Non-pigmented ciliary epithelial cell (primary cell): ENCODE measurements around the gene SLC25A22.
A peak's percentile ranks its signal among the peaks of the same experiment; 100 is the strongest.

ENCODE experiments used
- DNase-seq: peaks from one replicate; pipeline ENCODE4 v3.0.0-alpha.2; 2010; ENCODE audit warnings: low read depth

The SLC25A22 gene

GRCh38 chr11:803467-803742 is 5.3 kb upstream of the SLC25A22 start:
- no peak for DNase-seq

DNA sequence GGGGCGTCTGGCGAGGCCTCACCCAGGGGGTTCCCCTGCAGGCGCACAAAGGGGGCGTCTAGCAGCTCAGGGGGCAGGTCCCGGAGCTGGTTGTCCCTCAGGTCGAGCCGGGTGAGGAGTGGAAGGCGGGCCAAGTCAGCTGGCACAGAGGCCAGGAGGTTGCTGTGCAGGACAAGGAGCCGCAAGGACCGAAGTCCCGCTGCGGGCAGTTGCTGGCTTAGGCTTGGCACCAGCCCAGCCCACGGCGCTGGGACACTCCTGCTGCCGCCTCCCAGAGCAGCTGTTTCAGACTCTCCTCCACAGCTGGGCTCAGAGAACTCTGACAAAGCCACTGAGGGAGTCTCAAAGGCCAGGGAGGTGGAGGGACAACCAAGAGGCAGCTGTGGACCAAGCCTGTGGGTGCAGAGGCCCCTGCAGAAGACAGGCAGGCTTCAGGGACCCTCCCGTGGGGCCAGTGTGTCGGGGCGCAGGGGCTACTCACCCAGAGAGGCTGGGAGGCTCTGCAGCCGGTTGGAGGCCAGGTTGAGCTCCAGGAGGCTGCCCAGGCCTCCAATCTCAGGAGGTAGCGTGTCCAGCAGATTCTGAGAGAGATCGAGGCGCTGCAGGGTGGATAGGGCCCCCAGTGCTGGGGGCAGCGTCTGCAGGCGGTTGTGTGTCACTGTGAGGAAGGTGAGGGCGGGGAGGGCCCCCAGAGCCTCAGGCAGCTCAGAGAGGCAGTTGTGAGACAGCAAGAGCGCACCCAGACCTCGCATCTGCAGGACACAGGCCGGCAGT is 4.8 kb upstream of the SLC25A22 start:
- DNase-seq, result no peak

- no peak for DNase-seq
These were observed 4.0 kb upstream of the SLC25A22 start for GRCh38 chr11:802018-802617.

DNA sequence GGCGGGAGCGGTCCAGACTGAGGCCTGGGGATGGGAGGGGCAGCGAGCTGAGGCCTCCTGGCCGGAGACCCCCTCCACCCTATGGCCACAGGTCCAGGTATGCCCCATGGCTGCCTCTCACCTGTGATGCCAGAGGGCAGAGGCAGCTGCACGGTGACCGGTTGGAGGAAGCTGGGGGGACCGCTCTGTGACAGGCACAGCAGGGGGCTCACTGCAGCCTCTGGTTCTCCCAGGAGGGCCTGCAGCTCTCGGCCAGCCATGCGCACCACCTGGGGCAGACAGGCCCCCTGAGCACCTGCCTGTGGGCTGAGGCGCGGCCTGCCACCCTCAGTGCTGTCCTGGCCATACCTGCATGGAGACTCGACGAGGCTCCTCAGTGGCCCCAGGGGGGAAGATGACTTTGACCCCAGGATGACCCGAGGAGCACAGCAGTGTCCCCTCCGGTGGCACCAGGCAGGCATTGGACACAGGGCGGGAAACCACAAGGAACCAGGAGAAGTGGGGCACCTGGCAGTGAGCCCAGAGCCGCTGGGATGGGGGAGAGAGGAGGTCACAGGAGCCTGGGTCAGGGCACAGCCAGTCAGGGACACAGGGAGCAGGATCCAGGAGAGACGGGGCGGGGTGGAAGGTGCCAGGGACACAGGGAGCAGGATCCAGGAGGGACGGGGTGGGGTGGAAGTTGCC is 3.2 kb upstream of the SLC25A22 start:
- no peak for DNase-seq

DNA sequence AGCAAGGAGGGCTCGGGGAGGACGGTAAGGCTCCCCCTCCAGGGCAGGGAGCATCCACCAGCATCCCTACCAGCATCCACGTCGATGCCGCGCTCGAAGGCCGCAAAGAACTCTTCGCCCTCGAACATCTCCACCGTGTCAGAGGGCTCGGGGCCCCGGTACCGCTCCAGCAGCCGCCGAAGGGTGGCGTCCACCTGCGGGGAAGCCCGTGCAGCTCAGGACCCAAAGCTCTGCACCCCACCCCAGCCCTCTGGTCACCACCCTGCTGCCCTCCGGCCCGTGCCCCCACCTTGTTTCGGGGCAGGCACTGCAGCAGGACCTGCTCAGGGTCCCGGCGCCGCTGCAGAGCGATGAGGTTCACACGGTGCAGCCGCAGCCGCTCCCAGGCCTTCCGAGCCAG is 2.4 kb upstream of the SLC25A22 start:
- DNase-seq, result no peak

GRCh38 chr11:799641-800316 is 1.7 kb upstream of the SLC25A22 start:
- DNase-seq, result no peak

DNA sequence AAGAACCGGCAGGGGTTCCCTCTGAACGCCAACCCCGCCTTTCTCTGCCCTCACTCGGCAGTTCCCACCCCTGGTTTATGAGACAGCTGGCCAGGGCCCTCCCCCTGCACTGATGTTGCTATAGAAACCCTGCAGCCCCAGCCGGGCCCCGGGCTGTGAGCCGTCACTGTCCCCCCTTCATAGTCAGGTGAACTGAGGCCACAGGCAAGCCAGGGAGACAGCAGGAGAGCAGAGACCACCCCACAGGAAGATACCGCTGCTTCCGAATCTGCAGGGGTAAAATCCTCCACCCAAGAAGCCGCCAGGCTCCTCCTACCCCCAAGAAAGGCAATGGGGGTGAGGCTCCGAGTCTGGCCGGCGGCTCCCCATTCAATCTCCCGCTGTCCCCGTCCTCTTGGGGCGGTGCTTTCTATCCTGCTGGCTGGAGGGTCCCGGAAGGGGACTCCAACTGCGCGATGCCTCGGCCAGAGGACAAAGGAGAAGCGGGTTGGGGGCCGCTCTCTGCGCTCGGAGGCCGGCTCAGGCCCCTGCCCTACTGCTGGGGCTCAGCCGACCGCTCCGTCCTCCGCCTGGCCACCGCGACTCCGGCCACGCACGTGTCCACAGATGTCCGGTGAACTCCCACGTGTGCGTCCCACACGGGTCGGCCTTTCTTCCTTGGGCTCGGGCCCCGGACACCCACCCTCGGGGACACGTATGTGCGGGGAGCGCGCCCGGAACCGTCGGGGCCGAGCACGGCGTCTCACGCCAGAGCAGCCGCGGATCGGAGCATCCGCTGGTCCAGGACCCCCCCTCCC is 587 bp downstream of the SLC25A22 start:
- DNase-seq, result peak; percentile 53

GRCh38 chr11:796565-797295 is 1.4 kb downstream of the SLC25A22 start:
- DNase-seq, result no peak

GRCh38 chr11:795634-796564 is 2.2 kb downstream of the SLC25A22 start:
- DNase-seq, result no peak

GRCh38 chr11:794766-795633 is 3.1 kb downstream of the SLC25A22 start:
- no peak for DNase-seq

- no peak for DNase-seq
These were observed 3.9 kb downstream of the SLC25A22 start for GRCh38 chr11:794013-794765.

DNA sequence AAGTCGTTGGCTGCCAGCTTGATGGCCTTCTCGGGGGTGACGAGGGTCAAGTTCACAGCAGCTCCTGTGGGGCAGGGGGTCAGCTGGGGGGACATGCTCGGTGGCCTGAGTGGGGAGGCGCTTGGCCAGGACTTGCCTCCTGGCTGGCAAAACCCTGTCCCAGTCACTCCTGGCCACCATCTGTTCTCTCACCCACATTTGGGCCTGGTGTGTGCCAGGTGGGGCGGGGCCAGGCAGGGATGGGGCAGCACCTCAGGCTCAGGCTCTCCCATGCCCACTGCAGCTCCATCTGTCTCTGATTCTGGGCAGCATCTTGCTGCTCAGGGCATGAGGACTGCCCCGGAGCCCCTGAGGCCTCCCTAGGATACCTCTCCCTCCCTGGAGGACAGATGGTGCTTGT is 4.5 kb downstream of the SLC25A22 start:
- DNase-seq, result no peak

DNA sequence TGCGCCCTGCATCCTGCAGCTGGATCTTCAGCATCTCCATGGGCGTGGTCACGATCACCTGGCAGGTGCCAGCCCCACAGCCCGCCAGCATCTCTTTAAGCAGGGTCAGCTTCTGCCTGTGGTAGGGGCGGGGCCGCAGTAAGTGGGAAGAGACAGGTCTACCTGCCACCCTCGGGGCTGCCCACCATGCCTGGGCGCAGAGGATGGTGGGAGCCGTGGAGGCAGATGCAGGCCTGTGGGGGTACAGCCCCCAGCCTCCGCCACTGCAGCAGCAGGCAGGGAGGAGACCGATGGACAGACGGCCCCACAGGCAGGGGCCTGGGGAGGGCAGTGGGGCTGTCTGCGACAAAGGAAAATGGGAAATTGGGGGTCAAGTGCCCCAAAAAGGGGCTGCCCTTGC is 5.2 kb downstream of the SLC25A22 start:
- no peak for DNase-seq

DNA sequence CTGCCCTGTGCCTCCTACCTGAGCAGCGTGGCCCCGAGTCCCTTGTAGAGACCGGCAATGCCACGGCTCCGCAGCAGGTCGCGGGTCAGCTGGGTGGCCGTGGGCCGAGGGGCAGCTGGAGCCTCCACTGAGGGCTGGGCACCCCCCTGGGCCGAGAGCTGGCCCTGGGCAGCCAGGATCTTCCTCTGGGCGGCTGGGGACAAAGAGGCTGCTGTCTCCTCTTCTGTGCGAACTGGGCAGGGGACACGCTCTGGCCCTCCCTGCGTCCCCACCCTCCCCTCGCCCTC is 5.6 kb downstream of the SLC25A22 start:
- no peak for DNase-seq

DNA sequence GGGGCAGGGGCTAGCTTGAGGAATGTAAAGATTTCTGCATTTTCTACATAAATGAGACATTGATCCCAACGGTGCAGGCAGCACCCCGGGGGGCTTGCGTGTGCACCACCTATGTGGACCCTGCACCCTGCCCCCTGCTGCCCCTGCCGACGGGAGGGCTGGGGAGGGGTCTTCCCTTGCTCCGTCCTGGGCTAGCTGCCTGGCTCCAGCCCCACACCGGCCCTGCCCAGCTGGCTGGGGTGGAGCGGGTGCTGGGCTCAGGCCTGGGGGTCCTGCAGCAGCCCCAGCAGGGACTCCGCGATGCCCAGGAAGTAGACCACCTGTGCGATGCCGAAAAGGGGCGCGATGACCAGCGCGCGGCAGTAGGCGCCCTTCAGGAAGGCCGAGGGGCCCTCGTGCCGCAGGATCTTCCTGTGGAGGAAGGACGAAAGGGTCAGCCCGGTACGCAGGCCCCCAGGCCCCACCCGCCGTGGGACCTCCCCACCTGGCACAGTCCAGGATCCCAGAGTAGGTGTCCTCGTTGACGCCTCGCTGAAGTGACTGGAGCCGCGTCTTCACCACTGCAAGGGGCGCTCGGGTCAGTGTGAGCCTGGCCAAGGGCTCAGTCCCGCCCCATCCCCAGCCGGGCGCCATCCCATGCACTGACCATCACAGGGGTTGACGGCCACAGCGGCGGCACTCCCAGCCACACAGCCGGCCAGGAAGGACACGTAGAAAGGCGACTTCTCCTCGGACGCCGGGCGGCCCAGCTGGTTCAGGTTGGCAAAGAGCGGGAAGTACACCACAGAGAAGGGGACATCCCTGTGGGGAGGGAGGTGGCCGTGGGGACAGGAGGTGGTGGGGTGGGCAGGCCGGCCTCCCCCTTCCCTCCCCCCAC is 6.2 kb downstream of the SLC25A22 start:
- DNase-seq, result no peak

- DNase-seq, result no peak
These were observed 7.1 kb downstream of the SLC25A22 start for GRCh38 chr11:790721-791564.

DNA sequence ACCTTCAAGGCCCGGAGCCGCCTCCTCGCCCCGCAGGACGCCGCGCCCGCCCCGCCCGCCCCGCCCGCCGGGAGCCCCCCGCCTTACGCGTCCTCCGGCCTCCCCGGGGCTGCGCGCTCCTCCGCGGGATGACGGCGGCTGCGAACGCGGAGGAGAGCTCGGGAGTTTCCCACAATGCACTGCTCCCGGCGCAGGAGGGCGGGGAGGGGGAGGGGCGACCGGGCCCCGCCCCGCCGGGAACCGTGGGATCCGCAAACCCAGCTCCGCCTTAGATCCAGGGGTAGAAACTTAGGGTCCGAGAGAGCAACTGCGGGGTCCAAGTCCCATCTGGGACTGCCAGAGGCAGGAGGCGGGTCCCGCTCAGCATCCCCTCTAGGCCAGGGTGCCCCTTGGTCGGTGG is 8.1 kb downstream of the SLC25A22 start, which contains the start of gene CEND1:
CEND1 (minus strand) TSS at position 148 of the 400 bp plus-strand sequence. CDS start 1,514 bp downstream, outside the sequence.
- no peak for DNase-seq
